IMR-90 (cell line): ENCODE results near the gene DBNDD1. TPM values are rescaled to one million over a fixed set of nuclear protein-coding genes. Genes with fewer than 3 reads are reported as not detected.

Source experiments
- ATAC-seq: fragments of 200-7000 bp; cut with Tn5 transposase; 2 replicates; pipeline ENCODE4 v1.9.1; 2020; ENCODE audit warnings: low read depth, mild to moderate bottlenecking, moderate library complexity
- BruUV-seq: library from RNA; stranded (reverse); fragments of 400-500 nt; replicated peaks from 2 replicates; lab custom pipeline; 2021; lab: Mats Ljungman, UMichigan
- CTCF ChIA-PET: fragments of 300-600 bp; formaldehyde crosslinking; extraction: SDS; loops from one replicate; lab custom pipeline; 2021; ENCODE audit warnings: antibody characterized with exemption; lab: Yijun Ruan, JAX
- POLR2A ChIA-PET: fragments of 300-600 bp; sonication (Branson Sonifier 250); formaldehyde crosslinking; loops from one replicate; lab custom pipeline; 2022; ENCODE audit warnings: antibody characterized with exemption; ENCODE audit not compliant: unreplicated experiment; lab: Charles Lee
- DNase-seq: peaks from one replicate; pipeline ENCODE4 v3.0.0; 2013
- H2AFZ ChIP-seq: replicated peaks from 2 replicates; pipeline ENCODE3; 2013; ENCODE audit warnings: low read length, mild to moderate bottlenecking; ENCODE audit not compliant: poor library complexity
- H2AK5ac ChIP-seq: 2 replicates; pipeline ENCODE4 v1.6.1; 2013; ENCODE audit warnings: low read depth, low read length, inconsistent platforms
- H2AK9ac ChIP-seq: replicated peaks from 2 replicates; pipeline ENCODE3; 2013; ENCODE audit warnings: mild to moderate bottlenecking, low read depth, low read length, moderate library complexity; ENCODE audit not compliant: poor library complexity
- H2BK120ac ChIP-seq: 2 replicates; pipeline ENCODE4 v1.6.1; 2013; ENCODE audit warnings: low read depth, low read length, inconsistent platforms
- H2BK15ac ChIP-seq: 3 replicates; pipeline ENCODE4 v1.6.1; 2013; ENCODE audit warnings: low read depth, low read length, inconsistent platforms
- H2BK20ac ChIP-seq: 2 replicates; pipeline ENCODE4 v1.6.1; 2013; ENCODE audit warnings: low read depth, mild to moderate bottlenecking, inconsistent platforms, low read length, moderate library complexity
- H2BK5ac ChIP-seq: 2 replicates; pipeline ENCODE4 v1.6.1; 2013; ENCODE audit warnings: mild to moderate bottlenecking, low read depth, low read length, inconsistent platforms; ENCODE audit not compliant: poor library complexity, severe bottlenecking
- H3K14ac ChIP-seq: replicated peaks from 2 replicates; pipeline ENCODE4 v1.6.1; 2013; ENCODE audit warnings: low read depth, low read length, inconsistent platforms
- H3K18ac ChIP-seq: 2 replicates; pipeline ENCODE4 v1.6.1; 2013; ENCODE audit warnings: low read depth, low read length, control low read depth
- H3K23ac ChIP-seq: 2 replicates; pipeline ENCODE4 v1.6.1; 2013; ENCODE audit warnings: low read depth, low read length, inconsistent platforms
- H3K27ac ChIP-seq: 2 replicates; pipeline ENCODE4 v1.5.1; 2013; ENCODE audit warnings: mild to moderate bottlenecking, control low read depth, low read length; ENCODE audit not compliant: insufficient read depth
- H3K27me3 ChIP-seq: 2 replicates; pipeline ENCODE4 v1.6.1; 2013; ENCODE audit warnings: low read length; ENCODE audit not compliant: control insufficient read depth, insufficient read depth
- H3K36me3 ChIP-seq: 2 replicates; pipeline ENCODE4 v1.6.1; 2013; ENCODE audit warnings: low read length, mixed read lengths; ENCODE audit not compliant: control insufficient read depth, insufficient read depth
- H3K4ac ChIP-seq: 2 replicates; pipeline ENCODE4 v1.6.1; 2013; ENCODE audit warnings: low read depth, low read length, inconsistent platforms
- H3K4me1 ChIP-seq: 2 replicates; pipeline ENCODE4 v1.6.1; 2013; ENCODE audit warnings: low read length, mixed read lengths; ENCODE audit not compliant: control insufficient read depth, insufficient read depth
- H3K4me2 ChIP-seq: 2 replicates; pipeline ENCODE4 v1.6.1; 2013; ENCODE audit warnings: low read depth, mild to moderate bottlenecking, control low read depth, low read length, moderate library complexity
- H3K4me3 ChIP-seq: 2 replicates; pipeline ENCODE4 v1.5.1; 2013; ENCODE audit warnings: low read depth, mild to moderate bottlenecking, control low read depth, low read length, moderate library complexity; ENCODE audit not compliant: insufficient read depth
- H3K56ac ChIP-seq: 2 replicates; pipeline ENCODE4 v1.6.1; 2013; ENCODE audit warnings: low read length, inconsistent platforms; ENCODE audit not compliant: insufficient read depth; ENCODE audit errors: extremely low read depth
- H3K79me1 ChIP-seq, 2 experiments: 2 replicates each; pipeline ENCODE4 v1.6.1; 2013; ENCODE audit warnings: low read length in 2 of 2, inconsistent platforms in 1 of 2, low read depth in 1 of 2
- H3K9ac ChIP-seq: 2 replicates; pipeline ENCODE4 v1.6.1; 2013; ENCODE audit warnings: low read depth, low read length, control low read depth
- H3K9me1 ChIP-seq: 2 replicates; pipeline ENCODE4 v1.6.1; 2013; ENCODE audit warnings: low read length, inconsistent platforms; ENCODE audit not compliant: insufficient read depth
- H3K9me3 ChIP-seq: 2 replicates; pipeline ENCODE4 v1.6.1; 2013; ENCODE audit warnings: low read length; ENCODE audit not compliant: control insufficient read depth, insufficient read depth
- H4K20me1 ChIP-seq: 2 replicates; pipeline ENCODE4 v1.6.1; 2013; ENCODE audit warnings: low read length, inconsistent platforms; ENCODE audit not compliant: insufficient read depth
- H4K5ac ChIP-seq: 2 replicates; pipeline ENCODE4 v1.6.1; 2013; ENCODE audit warnings: mild to moderate bottlenecking, low read depth, low read length, control low read depth
- H4K8ac ChIP-seq, 2 experiments: 2 replicates each; pipeline ENCODE4 v1.6.1; 2013; ENCODE audit warnings: low read depth in 2 of 2, low read length in 2 of 2, control low read depth in 1 of 2, inconsistent platforms in 1 of 2
- H4K91ac ChIP-seq: 2 replicates; pipeline ENCODE4 v1.6.1; 2013; ENCODE audit warnings: low read depth, low read length, inconsistent platforms; ENCODE audit not compliant: insufficient read depth
- RFX5 ChIP-seq: IDR thresholded peaks from 2 replicates; pipeline ENCODE4 v1.8.0; 2012; ENCODE audit warnings: low read depth, mild to moderate bottlenecking, low read length, moderate library complexity
- SMC3 ChIP-seq: fragments of 150-350 bp; IDR thresholded peaks from 2 replicates; pipeline ENCODE4 v1.6.1; 2016; ENCODE audit warnings: low read depth, mild to moderate bottlenecking, antibody characterized with exemption, low read length, moderate library complexity
- WGBS, 2 experiments: methylation state at CpG; one replicate each; pipeline versions ENCODE4 v1.1.5 to v1.1.7; 2013; ENCODE audit warnings: missing lambda C conversion rate in 2 of 2; ENCODE audit not compliant: insufficient read length in 1 of 2; ENCODE audit errors: extremely low coverage in 2 of 2; 5-methylcytosine and 5-hydroxymethylcytosine counted together
- dilution Hi-C: fragments of 300-500 bp; cut with HindIII; formaldehyde crosslinking; loops from one replicate; pipeline ENCODE4 v1.14.3; 2018; ENCODE audit warnings: low sequenced_read_pairs; ENCODE audit not compliant: unreplicated experiment
- in situ Hi-C: fragments of 300-500 bp; cut with MboI; formaldehyde crosslinking; loops from 3 replicates; pipeline ENCODE4 v1.14.3; 2019; ENCODE audit warnings: low sequenced_read_pairs, inconsistent platforms, mixed read lengths
- intact Hi-C: fragments of 100-400 bp; cut with micrococcal nuclease; formaldehyde crosslinking; loops from 2 replicates; pipeline ENCODE4 v1.10.0; 2022
- polyA plus RNA-seq, 3 experiments: library from polyadenylated mRNA; depleted of rRNA; stranded (reverse); fragments of >200 nt; gene quantifications; 2 replicates each; pipeline ENCODE4 v1.2.3, GENCODE V29; 2012; ENCODE audit warnings: low replicate concordance in 1 of 3
- total RNA-seq: library from RNA; depleted of rRNA; stranded (reverse); fragments of >200 nt; gene quantifications from 2 replicates; pipeline ENCODE4 v1.2.3, GENCODE V29; 2012

DBNDD1 gene
- total and polyA plus RNA-seq, 2 of the 4 experiments (the other 2 are of a cell fraction) = 3.4 to 23.0 TPM

- Histone ChIP-seq H4K8ac (0 out of 4 replicates have a peak overlapping the region, but pooled peaks of 1 of the 2 experiments have one; percentile 24), H3K23ac (peak overlapping the region; percentile 68; the same call in 1 of the 2 replicates), H3K14ac (peak overlapping the region; percentile 68), H3K4ac (peak overlapping the region; percentile 55; the same call in 1 of the 2 replicates), H3K36me3 (peaks cover 4% of the 10 kb centered on the region; the same call in 1 of the 2 replicates), H2AK9ac (peak overlapping the region; percentile 82), H2BK15ac (no peak overlapping the region), H2AK5ac (0 out of 2 replicates have a peak overlapping the region, but pooled peaks have one; percentile 43), H3K4me2 (peak overlapping the region; percentile 79), H2BK20ac (no peak overlapping the region), H2BK5ac (no peak overlapping the region), H4K91ac (no peak overlapping the region), H2BK120ac (no peak overlapping the region), H3K56ac (peak overlapping the region; percentile 6; the same call in 1 of the 2 replicates), H3K9me1 (no peaks in the 10 kb centered on the region; the same call in none of the 2 replicates), H2AFZ (peak overlapping the region; percentile 84), H3K27ac (peak overlapping the region; percentile 19; the same call in 1 of the 2 replicates), H4K5ac (no peak overlapping the region), H3K4me3 (peak overlapping the region; percentile 53), H3K18ac (no peak overlapping the region), H3K9ac (peak overlapping the region; percentile 58), H3K27me3 (no peaks in the 10 kb centered on the region), H3K79me1 (peaks cover 10 to 31% of the 10 kb centered on the region in 2 experiments), H4K20me1 (no peaks in the 10 kb centered on the region; the same call in 1 of the 2 replicates), H3K9me3 (no peaks in the 10 kb centered on the region), H3K4me1 (peaks cover 10% of the 10 kb centered on the region)
- BruUV-seq = no TSS peak
- no peak for DNase-seq
- POLR2A ChIA-PET = no interaction called here
- intact Hi-C loops = loop anchor here (10.0 kb wide), 1 partner anchor 98 kb away; the partner anchor contains the start of gene TUBB3
- ATAC-seq = no peak
- no peak for TF ChIP-seq SMC3
- TF ChIP-seq RFX5 = no peak
- 40% methylated on average over 1 of the region's 7 CpGs; no CpG with 5 or more reads in 1 of the 2 experiments for WGBS, 2 experiments
- CTCF ChIA-PET = no interaction called here
- dilution Hi-C loops = no loop called here
- in situ Hi-C loops = loop anchor here (5.0 kb wide), 1 partner anchor 51 kb away; no protein-coding TSS in a partner anchor
These were observed 3.8 kb upstream of the DBNDD1 start for GRCh38 chr16:90023078-90023447.
